ENCODE results near the gene LPCAT1.
A peak's percentile ranks its signal among the peaks of the same experiment; 100 is the strongest.
"Not testable (repeated sequence)": the region's sequence is repeated elsewhere in the genome, so short reads cannot be mapped to it uniquely, and the experiment has no call there.

LPCAT1 gene

DNA sequence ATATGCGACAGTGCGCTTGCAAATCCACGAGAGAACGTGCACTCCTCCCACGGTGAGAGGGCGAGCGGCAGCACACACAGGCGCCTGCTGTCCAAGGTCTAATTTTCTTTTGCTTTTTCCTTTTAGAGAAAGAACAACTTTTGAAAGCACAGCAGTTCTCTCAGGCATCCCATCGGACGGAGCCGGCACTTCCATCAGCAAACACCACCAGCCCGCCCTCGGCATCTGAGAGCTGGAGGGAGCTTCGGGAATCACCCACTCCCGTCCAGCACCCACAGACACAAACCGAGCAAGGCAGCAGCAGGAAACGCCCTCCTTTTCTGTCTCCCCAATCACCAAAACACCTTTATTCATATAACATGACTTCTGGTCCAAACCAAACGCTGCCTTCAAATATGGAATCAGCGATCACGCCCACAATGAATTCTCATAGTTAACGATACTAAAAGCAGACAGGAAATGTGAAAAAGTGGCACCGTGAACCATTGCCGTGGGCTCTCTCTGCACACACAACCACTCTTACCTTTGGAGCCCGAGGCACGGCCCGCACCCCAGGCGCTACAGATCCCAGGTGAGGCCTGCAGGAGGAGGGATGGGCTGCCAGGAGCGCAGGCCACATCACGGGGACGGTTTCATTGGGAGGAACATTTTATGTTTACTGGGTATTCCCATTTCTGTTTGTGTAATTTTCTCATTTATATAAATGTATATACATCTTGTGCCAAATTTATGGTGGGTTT, 14.2 kb downstream of the LPCAT1 start:
- DNase-seq (ENCODE audit: low read depth in 2 of 2), result no peak

DNA sequence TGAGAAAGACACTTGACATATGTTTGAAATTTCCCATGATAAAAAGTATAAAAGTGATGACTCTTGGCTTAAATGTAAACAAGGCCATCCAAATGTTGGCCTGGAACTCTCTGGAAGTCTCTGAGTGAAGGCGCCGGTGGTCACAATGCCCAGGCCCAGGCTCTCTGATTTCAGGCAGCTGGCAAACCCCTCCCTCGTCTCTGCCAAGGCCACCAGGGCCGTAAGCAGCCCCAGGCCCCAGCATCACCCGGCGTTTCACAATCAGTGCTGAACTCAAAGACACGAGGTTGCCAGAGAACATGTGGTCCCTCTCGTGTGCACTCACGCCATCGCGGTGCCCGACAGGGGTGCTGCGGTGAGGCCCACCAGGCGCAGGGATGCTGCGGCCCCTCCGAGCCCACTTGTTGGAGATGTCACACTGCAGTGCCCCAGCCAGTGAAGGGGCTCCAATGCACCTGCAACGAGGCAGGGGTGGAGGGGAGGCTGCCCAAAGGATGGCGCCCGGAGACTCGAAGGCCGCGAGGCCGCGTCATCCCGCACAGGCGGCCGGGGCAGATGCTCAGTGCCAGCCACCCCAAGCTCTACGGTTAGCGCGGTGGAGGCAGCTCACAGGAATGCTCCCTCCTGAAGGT, 15.0 kb downstream of the LPCAT1 start:
- no peak for DNase-seq (ENCODE audit: low read depth in 2 of 2)

DNA sequence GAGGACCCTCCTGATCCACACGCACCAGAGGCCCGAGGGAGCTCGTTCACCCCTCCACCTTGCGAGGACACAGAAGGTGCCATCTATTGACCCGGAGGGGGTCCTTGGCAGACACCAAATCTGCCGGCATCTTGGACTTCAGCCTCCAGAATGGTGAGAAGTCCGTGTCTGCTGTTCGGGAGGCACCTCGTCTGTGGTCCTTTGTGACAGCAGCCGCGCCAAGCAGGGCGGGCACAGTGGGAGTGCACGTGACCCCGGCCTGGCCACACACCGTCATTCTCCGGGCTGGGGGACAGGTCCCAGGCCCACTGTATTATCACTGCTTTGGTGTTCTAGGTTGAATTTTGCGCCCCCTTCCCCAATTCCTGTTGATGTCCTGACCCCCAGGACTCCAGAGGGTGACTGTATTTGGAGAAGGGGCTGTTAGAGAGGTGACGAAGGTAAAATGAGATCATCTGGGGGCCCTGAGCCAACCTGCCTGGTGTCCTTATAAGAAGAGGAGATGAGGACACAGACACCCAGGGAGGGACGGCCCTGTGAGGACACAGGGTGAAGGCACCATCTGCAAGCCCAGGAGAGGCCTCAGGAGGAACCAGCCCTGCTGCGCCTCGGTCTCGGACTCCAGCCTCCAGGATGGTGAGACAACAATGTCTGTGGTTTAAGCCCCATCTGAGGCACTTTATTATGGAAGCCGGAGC, 15.7 kb downstream of the LPCAT1 start:
- no peak for DNase-seq (ENCODE audit: low read depth in 2 of 2)

DNA sequence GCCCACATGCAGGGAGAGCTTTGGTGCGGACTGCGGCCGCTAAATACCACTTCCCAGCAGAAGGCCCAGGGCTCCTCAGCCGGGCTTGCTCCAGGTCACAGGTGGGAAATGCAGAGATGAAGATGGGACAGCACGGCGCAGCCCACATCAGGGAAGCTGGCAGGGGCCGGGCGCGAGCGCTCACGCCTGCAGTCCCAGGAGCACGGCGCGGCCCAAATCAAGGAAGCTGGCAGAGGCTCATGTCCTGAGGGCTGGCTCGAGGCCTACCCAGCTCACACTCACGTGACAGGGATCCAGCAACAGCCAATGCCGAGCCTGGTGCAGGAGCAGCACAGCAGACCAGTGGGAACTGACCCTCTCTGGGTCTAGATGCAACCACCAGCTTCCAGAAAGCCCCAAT, 16.3 kb downstream of the LPCAT1 start:
- DNase-seq (ENCODE audit: low read depth in 2 of 2), result no peak

GRCh38 chr5:1507014-1507375, 16.8 kb downstream of the LPCAT1 start:
- DNase-seq (ENCODE audit: low read depth in 2 of 2), result no peak

DNA sequence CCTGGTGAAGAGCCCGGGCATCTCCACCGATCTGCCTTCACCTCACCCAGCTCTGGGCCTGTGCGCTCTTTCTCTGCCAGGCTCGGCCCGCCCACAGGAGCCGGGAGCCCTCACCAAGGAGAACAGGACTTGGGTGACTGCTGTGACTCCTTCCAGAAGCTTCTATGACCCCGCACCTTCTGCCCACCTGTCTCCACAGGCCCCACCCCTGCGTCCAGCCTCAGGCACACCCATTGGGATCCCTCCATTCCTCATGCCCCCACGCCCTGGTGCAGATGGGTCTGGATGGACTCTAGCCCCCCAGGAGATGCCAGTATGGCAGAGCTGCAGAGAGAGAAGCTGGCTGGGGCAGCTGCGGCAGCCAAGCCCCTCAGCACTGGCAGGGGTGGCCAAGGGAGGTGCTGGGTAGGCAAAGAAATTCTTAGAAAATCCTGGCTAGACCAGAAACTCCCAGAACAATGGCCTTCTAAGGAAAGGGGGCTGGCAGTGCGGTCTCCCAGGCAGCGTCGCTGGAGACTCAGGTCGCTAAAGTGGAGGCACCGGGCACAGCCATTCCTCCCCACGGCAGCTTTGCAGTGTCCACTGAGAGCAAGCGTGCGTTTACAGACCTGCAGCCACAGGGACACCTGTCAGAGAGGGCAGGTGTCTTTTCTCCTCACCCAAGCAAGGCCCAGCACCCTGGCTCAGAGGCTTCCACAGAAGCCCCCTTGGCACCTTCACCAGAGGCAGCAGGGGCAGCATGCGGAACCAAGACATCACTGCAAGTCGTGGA, 17.3 kb downstream of the LPCAT1 start:
- DNase-seq (ENCODE audit: low read depth in 2 of 2), result no peak

DNA sequence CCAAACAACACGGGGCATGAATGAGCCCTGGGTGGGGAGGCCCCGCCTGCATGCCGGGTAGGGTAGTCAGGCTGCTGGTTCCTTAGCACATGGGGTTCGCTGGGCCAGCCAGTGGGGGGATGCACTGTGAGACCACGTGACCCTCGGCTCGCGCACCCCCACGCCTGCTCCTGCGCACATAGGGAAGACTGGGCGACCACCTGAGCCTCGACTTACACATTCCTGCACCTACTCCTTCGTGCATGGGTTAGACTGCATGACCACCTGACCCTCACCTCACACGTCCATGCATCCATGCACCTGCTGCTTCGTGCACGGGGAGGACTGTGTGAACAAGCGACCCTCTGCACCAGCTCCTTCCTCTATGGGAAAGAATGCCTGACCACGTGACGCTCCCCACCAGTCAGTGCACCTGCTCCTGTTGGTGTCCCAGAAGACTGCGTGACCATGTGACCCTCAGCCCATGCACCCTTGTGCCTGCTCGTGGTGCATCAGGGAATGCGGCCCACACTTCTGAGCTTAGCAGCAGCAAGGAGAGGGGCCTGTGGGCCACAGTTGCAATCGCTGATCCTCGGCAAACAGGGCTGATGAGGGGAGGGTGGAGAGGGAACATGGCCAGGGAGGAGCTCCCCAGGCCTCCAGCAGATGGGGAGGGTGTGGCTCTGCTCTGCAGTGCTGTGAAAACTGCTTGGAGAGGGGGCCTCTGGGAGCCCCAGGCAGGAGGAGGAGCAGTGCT, 18.1 kb downstream of the LPCAT1 start:
- no peak for DNase-seq (ENCODE audit: low read depth in 2 of 2)

DNA sequence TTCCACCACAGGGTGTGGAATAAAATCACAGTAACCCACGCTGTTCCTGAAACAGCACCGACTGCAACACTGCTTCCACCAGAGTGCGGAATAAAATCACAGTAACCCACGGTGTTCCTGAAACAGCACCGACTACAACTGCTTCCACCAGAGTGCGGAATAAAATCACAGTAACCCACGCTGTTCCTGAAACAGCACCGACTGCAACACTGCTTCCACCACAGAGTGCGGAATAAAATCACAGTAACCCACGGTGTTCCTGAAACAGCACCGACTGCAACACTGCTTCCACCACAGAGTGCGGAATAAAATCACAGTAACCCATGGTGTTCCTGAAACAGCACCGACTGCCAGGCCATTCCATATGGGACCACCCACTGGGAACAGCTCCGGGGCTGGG, 18.7 kb downstream of the LPCAT1 start:
- DNase-seq (ENCODE audit: low read depth in 2 of 2), result not testable (repeated sequence)

- DNase-seq (ENCODE audit: low read depth in 2 of 2), result no peak
Observed at GRCh38 chr5:1504617-1505016, 19.1 kb downstream of the LPCAT1 start.

- no peak for DNase-seq (ENCODE audit: low read depth in 2 of 2)
Observed at GRCh38 chr5:1504069-1504595, 19.6 kb downstream of the LPCAT1 start.

DNA sequence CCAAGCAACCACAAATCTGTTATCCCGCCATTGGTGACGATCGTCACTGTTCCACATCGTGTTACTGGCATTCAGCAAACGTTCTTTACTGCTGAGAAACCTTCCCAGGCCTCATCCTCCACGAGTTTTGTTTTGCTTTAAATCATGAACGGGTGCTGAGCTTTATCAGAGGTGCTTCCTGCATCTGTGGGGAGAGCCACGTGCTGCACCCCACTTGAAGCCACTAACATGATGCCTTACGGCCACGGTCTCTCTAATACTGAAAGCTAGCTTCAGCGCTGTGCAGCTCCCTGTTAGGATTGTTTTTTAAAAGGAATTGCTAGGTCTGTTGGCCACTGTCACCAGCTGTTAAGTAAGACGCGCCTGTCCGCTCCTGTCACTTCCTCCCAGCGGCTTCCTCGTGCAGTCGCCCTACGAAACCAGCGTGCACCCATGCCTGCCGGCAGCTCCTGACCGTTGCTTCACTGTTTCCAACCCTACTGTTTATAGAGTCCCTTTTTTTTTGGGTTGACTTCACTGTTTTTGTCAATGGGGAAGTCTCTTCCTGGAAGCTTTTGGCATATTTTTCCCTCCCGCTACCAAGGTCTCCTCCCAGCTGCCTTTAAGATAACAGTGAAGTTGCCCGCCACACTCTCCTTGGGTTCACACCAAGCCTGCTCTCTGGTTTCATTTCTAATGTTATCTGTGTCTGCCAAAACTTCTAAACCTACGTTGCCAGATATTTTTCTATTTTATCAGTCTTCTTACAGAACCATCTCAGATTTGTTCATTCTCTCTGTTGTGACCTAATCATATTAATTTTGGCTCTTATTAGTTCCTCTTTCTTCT, 20.3 kb downstream of the LPCAT1 start:
- no peak for DNase-seq (ENCODE audit: low read depth in 2 of 2)

DNA sequence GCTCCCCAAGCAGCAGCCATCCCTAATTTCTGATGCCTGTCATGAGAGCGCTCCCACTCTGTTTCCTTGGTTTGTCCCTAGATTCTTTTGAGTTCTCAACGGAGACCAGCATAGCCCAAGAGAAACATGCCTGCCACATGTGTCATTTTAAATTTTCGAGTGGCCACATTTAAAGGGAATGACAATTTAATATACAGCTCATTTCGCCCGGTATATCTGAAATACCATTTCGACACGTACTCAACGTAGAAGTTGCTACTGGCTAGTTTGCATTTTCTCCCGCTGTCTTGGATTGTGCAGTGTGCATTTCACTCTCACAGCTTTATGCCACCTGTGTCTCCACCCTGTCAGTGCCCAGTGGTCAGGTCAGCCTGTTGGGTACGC, 21.0 kb downstream of the LPCAT1 start:
- no peak for DNase-seq (ENCODE audit: low read depth in 2 of 2)

GRCh38 chr5:1502046-1502736, 21.6 kb downstream of the LPCAT1 start:
- peak in 1 of 2 donors; percentile 15 for DNase-seq (ENCODE audit: low read depth in 2 of 2)

DNA sequence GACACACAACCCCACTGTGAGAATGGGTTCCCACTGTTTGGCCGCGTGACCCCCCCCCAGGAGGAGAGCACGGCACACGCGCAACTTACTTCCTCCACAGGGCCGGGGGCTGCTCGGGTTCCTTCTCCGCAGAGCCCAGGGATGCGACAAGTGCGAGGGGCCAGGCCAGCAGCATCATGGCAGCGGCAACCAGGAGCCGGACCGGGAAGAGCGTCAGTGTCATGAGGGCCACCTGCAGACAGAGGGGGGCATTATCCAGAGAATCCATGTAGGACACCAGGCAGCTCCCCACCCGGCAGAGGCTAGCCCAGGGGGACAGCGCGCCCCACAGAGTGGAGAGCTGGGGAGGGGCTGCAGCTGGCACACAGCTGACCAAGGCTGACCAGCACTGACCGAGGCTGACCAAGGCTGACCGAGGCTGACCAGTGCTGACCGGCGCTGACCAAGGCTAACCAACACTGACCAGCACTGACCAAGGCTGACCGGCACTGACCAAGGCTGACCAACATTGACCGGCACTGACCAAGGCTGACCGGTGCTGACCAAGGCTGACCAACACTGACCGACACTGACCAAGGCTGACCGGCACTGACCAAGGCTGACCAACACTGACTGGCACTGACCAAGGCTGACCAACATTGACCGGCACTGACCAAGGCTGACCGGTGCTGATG, 22.3 kb downstream of the LPCAT1 start:
- no peak for DNase-seq (ENCODE audit: low read depth in 2 of 2)

- no peak for DNase-seq (ENCODE audit: low read depth in 2 of 2)
Observed at GRCh38 chr5:1500411-1501091, 23.2 kb downstream of the LPCAT1 start.

- DNase-seq (ENCODE audit: low read depth in 2 of 2), result no peak
Observed at GRCh38 chr5:1499851-1500250, 23.9 kb downstream of the LPCAT1 start.

- DNase-seq (ENCODE audit: low read depth in 2 of 2), result no peak
Observed at GRCh38 chr5:1498623-1499416, 24.9 kb downstream of the LPCAT1 start.
